HG03558 (cell line): ENCODE results near the gene NBPF1.
"Not testable (repeated sequence)": the region's sequence is repeated elsewhere in the genome, so short reads cannot be mapped to it uniquely, and the experiment has no call there.

Experiments
- ATAC-seq: cut with Tn5 transposase; IDR thresholded peaks from one replicate; pipeline ENCODE4 v1.9.1; 2021; ENCODE audit warnings: moderate number of reproducible peaks; ENCODE audit not compliant: unreplicated experiment; ENCODE audit errors: extremely low read depth

The NBPF1 gene

DNA sequence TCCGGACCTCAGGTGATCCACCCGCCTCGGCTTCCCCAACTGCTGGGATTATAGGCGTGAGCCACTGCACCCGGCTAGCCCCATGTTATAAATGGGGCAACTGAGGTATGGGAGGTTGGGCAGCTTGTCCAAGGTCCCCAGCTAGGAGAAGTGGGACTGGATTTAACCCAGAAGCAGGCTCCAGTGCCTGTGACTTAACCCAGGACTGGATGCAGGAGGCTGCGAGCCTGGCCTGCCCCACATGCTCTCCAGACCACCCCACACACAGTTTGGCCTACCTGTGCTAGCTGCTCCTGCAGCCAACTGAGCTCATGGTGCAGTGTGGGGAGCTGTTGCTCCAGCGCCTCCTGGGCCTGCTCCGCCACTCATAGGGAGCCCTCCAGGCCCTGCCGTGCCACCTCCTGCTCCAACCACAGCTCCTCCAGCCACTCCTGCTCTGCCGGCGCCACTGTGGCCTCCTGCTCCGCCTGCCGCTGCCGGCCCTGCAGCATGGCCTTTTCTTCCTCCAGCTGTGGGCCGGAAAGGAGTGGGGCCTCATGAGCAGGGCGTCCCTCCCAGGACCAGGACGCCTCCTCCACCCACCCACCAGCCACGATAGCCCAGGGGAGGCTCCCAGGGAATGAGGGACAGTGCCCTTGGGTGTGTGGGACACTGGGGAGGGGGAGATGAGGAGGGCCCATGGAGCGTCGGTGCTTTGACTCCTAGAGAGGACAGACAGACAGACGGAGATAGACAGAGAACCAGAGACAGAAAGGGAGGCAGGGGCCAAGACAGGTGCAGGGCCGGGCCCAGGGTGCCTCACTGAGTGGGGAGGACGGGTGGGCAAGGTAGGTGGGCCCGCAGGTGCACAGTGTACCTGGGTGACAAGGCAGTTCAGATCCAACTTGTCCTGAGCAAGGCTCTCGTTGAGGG is 12.4 kb upstream of the NBPF1 start:
- no peak for ATAC-seq

- ATAC-seq: not testable (repeated sequence)
These were observed 10.7 kb upstream of the NBPF1 start for GRCh38 chr1:16623812-16624719.

DNA sequence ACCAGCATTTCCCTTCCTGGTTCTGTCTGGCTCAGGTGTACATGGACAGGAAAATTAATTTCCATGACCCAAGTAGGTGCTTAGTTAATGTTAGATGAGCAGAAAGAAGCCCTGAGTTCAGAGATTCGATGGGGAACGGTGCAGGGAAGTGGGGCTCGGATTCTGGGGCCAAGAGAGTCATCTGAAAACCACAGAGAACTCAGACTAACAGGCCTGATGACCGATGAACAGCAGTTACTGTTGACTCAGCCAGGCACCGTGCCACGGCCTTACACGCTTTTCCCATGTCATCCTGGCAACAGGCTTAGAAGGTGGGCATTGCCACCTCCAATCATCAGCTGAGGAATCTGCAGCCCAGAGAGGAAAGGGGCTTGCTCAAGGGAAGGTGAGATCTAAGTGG is 10.0 kb upstream of the NBPF1 start:
- not testable (repeated sequence) for ATAC-seq

- ATAC-seq: not testable (repeated sequence)
These were observed 8.4 kb upstream of the NBPF1 start for GRCh38 chr1:16621681-16622315.

DNA sequence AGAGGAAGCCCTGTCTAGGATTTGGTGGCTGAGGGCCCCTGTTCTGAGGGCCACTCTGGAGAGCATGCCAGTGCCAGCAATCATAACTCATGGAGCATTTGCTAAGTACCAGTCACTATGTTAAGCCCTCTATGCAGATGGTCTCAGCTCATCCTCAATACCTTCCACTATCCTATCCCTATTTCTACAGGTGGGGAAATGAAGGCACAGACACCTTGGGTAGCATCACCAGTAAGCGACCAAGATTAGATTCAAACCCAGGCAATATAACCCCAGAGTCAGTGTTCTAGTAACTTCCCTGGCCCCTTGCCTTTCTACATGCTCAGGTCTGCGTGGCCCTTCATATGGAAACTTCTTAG is 7.9 kb upstream of the NBPF1 start:
- ATAC-seq: no peak

GRCh38 chr1:16619803-16620501 is 6.6 kb upstream of the NBPF1 start:
- not testable (repeated sequence) for ATAC-seq

GRCh38 chr1:16618719-16619118 is 5.4 kb upstream of the NBPF1 start:
- no peak for ATAC-seq

DNA sequence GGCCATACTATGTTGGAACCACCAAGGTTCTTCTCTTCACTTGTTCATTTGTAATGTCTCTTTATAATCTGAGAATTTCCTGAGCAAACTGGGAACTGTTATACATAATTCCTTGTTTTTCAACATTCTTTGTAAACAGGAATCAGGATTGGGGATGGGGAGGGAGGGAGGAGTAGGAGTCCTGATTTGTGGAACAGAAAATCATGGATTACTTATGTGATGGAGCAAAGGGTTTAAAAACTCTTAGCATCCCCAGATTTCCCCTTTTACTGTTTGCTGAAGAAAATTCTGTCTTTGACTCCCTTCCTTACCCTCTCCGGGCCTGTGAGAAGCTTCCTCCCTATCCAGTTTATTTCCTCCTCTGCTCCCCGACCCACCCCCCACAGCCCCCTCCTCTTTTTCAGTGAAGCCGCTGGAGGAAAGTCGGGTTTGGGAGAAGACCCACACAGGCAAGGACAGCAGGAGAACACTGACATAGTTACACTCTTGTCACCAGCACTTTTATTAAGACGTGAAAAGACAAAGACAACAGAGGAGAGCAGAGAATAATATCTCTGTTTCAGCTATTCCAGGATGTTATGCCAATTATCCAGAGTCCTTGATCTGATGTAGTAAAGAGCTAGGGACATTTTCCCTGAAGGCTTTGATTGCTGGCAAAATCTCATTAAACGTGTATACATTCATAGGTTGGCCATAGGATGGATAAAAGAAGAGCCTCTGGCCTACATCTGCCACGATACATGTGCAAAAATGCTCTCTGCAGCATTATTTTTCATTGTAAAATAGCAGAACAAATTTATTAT is 4.6 kb upstream of the NBPF1 start:
- no peak for ATAC-seq

GRCh38 chr1:16617114-16617631 is 3.8 kb upstream of the NBPF1 start:
- ATAC-seq: no peak

GRCh38 chr1:16615253-16616252 is 2.2 kb upstream of the NBPF1 start:
- ATAC-seq: no peak

DNA sequence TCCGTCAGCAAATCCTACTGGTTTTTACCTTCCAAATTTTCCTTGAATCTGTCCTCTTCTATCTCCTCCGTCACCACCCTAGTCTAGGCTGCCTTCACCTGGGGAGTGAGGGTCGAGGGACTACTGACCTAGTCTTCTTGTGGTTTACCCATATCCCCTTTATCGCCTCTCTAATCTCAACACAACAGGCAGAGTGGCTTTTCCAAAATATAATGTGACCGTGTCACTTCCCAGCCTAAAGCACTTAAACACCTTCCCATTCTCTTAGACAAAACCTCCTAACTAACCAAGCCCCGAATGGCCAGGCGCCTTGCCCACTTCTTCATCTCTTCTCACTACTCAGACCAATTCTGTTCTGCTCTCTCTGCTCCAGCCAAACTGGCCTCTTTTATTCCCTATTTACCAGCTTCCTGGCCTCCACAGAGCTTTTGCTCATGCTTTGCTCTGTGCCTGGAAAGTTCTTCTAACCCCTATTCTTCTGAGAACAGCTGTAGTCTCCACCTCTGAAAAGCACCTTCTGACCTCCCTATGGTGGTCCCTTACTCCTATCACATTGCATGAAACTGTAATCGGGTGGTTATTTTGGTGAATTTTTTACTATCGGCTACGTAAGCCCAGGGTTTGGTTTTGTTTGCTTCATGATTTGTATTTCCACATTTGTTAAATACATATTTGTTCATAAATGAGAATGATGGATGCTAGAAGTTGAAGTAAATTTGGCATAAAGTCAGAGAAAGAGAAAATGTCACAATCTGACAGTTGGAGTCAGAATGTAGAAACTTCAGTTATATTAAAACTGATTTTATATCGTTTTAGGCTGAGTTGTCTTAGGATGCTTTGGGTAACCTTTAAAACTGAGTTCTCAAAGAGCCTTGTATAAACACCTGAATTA is 1.2 kb upstream of the NBPF1 start:
- ATAC-seq: no peak

GRCh38 chr1:16612332-16613172 is 812 bp downstream of the NBPF1 start:
- no peak for ATAC-seq

DNA sequence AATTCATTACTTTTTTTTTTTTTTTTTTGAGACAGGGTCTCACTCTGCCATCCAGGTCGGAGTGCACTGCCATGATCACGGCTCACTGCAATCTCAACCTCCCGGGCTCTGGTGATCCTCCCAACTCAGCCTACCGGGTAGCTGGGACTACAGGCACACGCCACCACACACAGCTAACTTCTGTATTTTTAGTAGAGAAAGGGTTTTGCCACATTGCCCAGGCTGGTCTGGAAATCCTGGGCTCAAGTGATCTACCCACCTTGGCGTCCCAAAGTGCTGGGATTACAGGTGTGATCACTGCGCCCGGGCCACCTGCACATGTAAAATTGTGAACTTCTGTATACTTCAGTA is 1.4 kb downstream of the NBPF1 start:
- not testable (repeated sequence) for ATAC-seq

GRCh38 chr1:16611164-16611563 is 2.2 kb downstream of the NBPF1 start:
- ATAC-seq: not testable (repeated sequence)

- not testable (repeated sequence) for ATAC-seq
These were observed 2.8 kb downstream of the NBPF1 start for GRCh38 chr1:16610553-16610952.

- not testable (repeated sequence) for ATAC-seq
These were observed 3.6 kb downstream of the NBPF1 start for GRCh38 chr1:16609761-16610160.
